NCI-H146 treated with DMSO at 0.1 percent for 48 hours (cell line): Measurements from ENCODE around the gene CSTF1.
"Not testable (repeated sequence)": the region's sequence is repeated elsewhere in the genome, so short reads cannot be mapped to it uniquely, and the experiment has no call there.

Source experiments
- DNase-seq: peaks from one replicate; lab custom pipeline; 2025; ENCODE audit not compliant: unreplicated experiment; lab: John Stamatoyannopoulos, UW

The CSTF1 gene

DNA sequence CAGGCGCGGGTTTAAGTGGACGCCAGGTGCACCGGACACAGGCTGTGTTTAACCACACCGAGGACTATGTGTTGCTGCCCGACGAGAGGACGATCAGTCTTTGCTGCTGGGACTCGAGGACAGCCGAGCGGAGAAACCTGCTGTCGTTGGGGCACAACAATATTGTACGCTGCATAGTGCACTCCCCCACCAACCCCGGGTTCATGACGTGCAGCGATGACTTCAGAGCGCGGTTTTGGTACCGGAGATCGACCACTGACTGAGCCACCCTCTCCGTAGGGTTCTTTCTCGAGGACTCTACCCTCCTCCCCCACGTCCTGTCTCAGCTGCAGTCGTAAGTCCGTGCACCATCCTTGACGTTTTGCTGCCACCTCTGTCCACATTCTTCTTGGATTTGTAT lies 11.0 kb downstream of the CSTF1 start:
- no peak for DNase-seq

DNA sequence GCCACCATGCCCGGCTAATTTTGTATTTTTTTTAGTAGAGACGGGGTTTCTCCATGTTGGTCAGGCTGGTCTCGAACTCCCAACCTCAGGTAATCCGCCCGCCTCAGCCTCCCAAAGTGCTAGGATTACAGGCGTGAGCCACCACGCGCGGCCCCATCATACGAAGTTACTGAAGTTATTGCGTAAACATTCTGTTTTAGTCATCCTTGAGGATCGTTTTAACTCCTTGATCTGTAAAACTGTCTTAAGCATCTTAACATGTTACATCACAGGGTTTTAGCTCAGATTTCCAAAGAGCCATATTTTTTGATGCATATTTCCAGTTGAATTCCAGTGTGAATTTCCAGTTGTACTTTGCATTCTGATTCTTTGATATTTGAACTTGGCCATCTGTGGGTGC lies 12.9 kb downstream of the CSTF1 start:
- not testable (repeated sequence) for DNase-seq

GRCh38 chr20:56406910-56407309 lies 14.5 kb downstream of the CSTF1 start:
- no peak for DNase-seq

GRCh38 chr20:56409521-56409920 lies 17.1 kb downstream of the CSTF1 start:
- DNase-seq, result no peak

GRCh38 chr20:56409956-56410355 lies 17.5 kb downstream of the CSTF1 start:
- no peak for DNase-seq

DNA sequence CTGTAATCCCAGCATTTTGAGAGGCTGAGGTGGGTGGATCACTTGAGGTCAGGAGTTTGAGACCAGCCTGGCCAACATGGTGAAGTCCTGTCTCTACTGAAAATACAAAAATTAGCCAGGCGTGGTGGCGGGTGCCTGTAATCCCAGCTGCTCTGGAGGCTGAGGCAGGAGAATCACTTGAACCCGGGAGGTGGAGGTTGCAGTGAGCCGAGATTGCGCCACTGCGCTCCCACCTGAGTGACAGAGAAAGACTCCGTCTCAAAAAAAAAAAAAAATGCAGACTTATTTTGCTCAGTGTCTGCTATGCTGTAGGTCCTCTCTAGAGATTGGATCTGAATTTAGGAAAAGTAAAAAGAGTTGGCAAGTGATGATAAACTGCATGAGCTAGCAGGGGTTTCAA lies 18.8 kb downstream of the CSTF1 start:
- DNase-seq, result not testable (repeated sequence)

GRCh38 chr20:56411759-56412472 lies 19.5 kb downstream of the CSTF1 start, which contains the start of gene CASS4:
CASS4 (plus strand) TSS chr20:56412260; CDS start chr20:56412459, 199 bp downstream.
- no peak for DNase-seq

DNA sequence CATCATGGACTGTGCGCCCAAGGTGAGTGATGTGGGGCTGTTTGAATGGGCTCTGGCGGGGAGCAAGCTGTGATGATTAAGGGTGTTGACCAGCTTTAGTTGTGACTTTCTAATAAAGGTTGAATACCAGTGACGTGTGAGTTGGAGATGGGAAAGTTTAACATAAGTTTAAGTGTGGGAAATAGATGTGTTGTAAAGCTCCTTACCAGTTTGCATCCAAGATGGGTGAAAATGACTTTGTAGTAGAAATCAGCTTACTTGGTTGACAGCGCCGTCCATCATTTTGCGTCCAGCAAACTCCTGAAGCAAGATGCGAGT lies 20.0 kb downstream of the CSTF1 start:
- no peak for DNase-seq

GRCh38 chr20:56412949-56413348 lies 20.5 kb downstream of the CSTF1 start:
- DNase-seq, result no peak

DNA sequence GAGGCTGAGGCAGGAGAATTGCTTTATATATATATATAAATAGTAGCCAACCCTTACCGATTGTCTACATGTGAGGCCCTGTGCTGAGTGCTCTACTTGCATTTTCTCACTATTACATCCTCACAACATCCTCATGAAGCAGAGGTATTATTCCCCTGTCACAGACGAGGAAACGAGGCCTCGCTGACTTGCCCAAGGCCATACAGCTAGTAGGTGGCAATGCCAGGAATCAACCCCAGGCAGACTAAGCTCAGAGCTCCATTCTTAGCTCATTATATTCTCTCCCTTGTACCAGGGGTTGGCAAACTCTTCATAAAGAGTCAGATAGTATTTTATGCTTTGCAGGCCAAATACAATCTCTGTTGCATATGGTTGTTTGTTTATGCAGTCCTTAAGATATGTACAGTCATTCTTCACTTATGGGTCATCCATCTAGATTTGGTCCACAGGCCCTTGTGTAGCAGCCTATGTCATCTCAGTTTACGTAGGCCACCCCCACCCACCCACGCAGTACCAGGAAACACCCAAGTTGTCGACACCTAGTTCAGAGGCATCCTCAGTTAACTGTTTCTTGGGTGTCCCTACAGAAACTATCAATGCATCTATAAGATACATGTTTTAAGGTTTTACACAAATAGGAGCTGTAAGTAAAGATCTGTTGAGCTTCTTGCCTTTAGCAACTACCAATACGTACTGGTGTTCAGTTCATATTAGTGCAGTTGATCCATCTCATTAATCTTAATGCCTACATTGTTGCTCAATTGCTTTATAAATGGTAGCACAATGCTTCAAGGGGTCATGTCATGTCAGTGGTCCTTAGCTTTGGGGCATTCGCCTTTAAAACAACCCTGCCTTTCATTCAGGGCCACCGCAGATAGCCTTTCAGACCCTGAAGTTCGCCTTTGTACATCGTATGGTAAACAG lies 22.7 kb downstream of the CSTF1 start:
- DNase-seq, result no peak

GRCh38 chr20:56417402-56417801 lies 25.0 kb downstream of the CSTF1 start:
- DNase-seq, result no peak

DNA sequence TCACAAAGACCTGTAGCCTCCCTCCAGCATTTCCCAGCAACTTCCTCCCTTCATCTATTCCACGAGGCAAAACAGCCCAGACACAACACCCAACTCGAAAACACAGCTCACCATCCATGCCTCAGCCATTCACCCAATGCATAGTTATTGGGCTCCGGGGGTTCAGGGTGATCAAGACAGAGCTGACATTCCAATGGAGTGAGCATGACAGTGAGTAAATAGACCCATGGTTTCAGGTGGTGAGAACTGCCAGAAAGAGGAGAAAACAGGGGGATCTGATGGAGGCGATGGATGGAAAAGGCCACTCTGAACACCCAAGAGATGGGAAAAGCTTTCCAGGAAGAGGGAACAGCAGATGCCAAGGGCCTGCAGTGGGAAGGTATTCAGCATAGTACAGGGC lies 25.5 kb downstream of the CSTF1 start:
- DNase-seq, result no peak

GRCh38 chr20:56418385-56418861 lies 26.0 kb downstream of the CSTF1 start:
- no peak for DNase-seq

GRCh38 chr20:56420028-56420427 lies 27.6 kb downstream of the CSTF1 start:
- no peak for DNase-seq

- no peak for DNase-seq
These were observed 28.7 kb downstream of the CSTF1 start for GRCh38 chr20:56420940-56421688.

- DNase-seq, result no peak
These were observed 29.8 kb downstream of the CSTF1 start for GRCh38 chr20:56422076-56422823.

DNA sequence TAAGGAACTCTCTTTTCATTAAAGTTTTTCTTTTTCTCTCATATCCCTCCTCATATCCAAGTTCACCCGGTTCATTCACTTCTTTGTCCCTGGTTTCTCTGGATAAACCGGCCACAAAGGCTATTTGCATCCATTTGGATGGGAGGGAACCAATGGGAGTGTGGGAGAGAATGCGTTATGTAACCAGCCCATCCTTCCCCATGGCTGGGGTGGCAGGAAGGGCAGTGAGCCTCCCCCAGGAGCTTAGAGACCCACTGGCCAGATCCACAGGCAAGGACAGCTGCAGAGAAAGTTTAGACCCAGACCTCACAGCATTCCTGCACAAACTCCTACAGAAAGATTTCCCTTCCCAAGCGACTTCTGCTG lies 30.4 kb downstream of the CSTF1 start:
- no peak for DNase-seq

DNA sequence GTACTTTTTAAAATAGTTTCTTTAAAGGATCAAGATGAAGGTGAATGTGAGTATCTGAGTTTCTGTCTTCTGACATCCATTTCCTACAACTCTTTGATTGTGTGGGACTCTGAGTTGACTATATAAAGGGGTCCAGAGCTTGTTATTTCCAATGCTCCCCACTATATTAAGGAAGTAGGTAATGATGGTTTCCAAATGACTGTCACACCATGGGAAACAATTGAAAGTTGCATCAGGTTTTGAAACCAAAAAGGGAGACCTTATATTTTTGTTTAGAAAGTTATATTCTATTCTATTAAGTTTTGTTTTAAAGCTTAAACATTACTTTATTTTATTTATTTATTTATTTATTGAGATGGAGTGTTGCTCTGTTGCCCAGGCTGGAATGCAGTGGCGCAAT lies 30.8 kb downstream of the CSTF1 start:
- no peak for DNase-seq

DNA sequence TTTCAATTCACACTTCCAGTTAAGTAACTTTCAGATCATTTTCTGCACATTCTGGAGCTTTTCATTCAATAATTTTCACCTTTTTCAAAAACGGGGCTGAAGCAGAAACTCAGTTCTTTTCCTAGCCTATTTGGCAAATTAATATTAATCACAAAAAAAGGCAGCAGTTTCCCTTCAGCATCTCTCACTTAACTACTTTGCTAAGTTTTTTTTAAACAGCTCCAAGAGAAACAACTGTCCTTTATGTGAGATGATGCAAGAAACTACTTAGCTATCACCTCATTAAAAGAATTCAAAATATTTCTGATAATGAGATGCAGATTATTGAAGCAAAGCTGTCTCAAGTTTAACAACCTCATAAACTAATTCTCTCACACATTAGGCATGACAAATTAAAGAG lies 31.4 kb downstream of the CSTF1 start:
- DNase-seq, result no peak

DNA sequence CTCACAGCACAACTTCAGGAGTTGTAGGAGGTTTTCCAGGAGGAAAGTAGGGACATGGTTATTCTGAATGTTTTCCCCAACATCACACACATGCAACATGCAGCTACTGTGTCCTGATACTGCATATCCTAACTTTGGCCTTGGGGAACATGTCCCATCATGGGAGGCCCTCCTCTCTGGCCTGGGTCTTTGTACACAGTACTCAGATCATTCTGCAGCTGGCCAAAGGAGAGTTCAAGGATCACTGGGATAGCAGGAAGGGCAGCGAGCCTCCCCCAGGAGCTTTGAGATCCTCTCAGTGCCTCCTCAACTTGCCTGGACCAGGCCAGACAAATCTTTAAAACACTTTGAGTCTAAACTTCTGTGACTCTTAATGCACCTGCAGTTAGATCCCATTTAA lies 32.5 kb downstream of the CSTF1 start:
- DNase-seq, result no peak

DNA sequence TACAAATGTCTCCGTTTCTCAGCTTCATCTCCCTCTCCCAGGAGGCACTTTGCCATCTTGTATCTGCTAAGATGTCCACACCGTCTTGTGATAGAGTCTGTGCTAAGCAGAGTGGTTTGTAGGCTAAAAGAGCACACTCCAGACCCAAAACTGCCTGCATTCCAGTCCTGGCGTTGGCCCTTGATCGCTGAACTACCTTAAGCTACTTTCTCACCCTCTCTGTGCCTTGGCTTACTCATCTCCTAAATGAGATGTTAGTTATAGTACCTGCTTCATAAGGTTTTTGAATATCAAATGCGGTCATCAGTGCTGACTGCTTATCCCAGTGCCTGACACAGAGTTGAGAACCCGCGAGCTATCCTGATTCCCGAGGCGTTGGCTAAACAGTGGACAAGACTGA lies 33.6 kb downstream of the CSTF1 start:
- DNase-seq, result no peak
